IPS-18c (cell line): ENCODE measurements around the gene NTPCR.

Experiments
- H3K4me3 ChIP-seq: 2 replicates; pipeline ENCODE4 v1.7.0; 2013; ENCODE audit warnings: low read depth, mild to moderate bottlenecking, low read length, moderate library complexity; ENCODE audit not compliant: insufficient read depth
- H3K9me3 ChIP-seq: one replicate; pipeline ENCODE4 v1.6.1; 2013; ENCODE audit warnings: mild to moderate bottlenecking, low read length, moderate library complexity; ENCODE audit not compliant: control insufficient read depth, insufficient read depth

Gene NTPCR

GRCh38 chr1:232973652-232974611, 23.5 kb downstream of the NTPCR start:
- H3K9me3 ChIP-seq: no peaks in the 10 kb centered on the region
- no peak overlapping the region for H3K4me3 ChIP-seq

GRCh38 chr1:232974971-232975370, 24.6 kb downstream of the NTPCR start:
- Histone ChIP-seq H3K4me3 (no peak overlapping the region), H3K9me3 (no peaks in the 10 kb centered on the region)

- H3K9me3 ChIP-seq: no peaks in the 10 kb centered on the region
- H3K4me3 ChIP-seq: no peak overlapping the region
These were observed 27.8 kb downstream of the NTPCR start for GRCh38 chr1:232978091-232978634.

- H3K4me3 ChIP-seq: no peak overlapping the region
- no peaks in the 10 kb centered on the region for H3K9me3 ChIP-seq
These were observed 28.4 kb downstream of the NTPCR start for GRCh38 chr1:232978815-232979214.

GRCh38 chr1:232979558-232979957, 29.1 kb downstream of the NTPCR start:
- no peak overlapping the region for H3K4me3 ChIP-seq

GRCh38 chr1:232980355-232980978, 30.1 kb downstream of the NTPCR start:
- Histone ChIP-seq H3K9me3 (no peaks in the 10 kb centered on the region), H3K4me3 (no peak overlapping the region)

More at GRCh38 chr1:232979558-232979957, 29.1 kb downstream of the NTPCR start:
- no peaks in the 10 kb centered on the region for H3K9me3 ChIP-seq

GRCh38 chr1:232980986-232981560, 30.7 kb downstream of the NTPCR start:
- H3K9me3 ChIP-seq: no peaks in the 10 kb centered on the region
- H3K4me3 ChIP-seq: no peak overlapping the region

- Histone ChIP-seq H3K9me3 (no peaks in the 10 kb centered on the region), H3K4me3 (no peak overlapping the region)
These were observed 32.0 kb downstream of the NTPCR start for GRCh38 chr1:232982238-232982944.

GRCh38 chr1:232983375-232983774, 33.0 kb downstream of the NTPCR start:
- H3K4me3 ChIP-seq: no peak overlapping the region
- no peaks in the 10 kb centered on the region for H3K9me3 ChIP-seq

- Histone ChIP-seq H3K9me3 (no peaks in the 10 kb centered on the region), H3K4me3 (no peak overlapping the region)
These were observed 33.6 kb downstream of the NTPCR start for GRCh38 chr1:232983817-232984567.

GRCh38 chr1:232984577-232985425, 34.4 kb downstream of the NTPCR start:
- H3K4me3 ChIP-seq: no peak overlapping the region
- H3K9me3 ChIP-seq: peaks cover 2% of the 10 kb centered on the region

GRCh38 chr1:232985882-232986526, 35.6 kb downstream of the NTPCR start:
- Histone ChIP-seq H3K4me3 (no peak overlapping the region), H3K9me3 (peaks cover 2% of the 10 kb centered on the region)

- Histone ChIP-seq H3K4me3 (no peak overlapping the region), H3K9me3 (peaks cover 2% of the 10 kb centered on the region)
These were observed 36.1 kb downstream of the NTPCR start for GRCh38 chr1:232986527-232986922.

- Histone ChIP-seq H3K4me3 (no peak overlapping the region), H3K9me3 (peaks cover 2% of the 10 kb centered on the region)
These were observed 36.8 kb downstream of the NTPCR start for GRCh38 chr1:232987046-232987773.

- H3K9me3 ChIP-seq: peaks cover 2% of the 10 kb centered on the region
- H3K4me3 ChIP-seq: no peak overlapping the region
These were observed 37.3 kb downstream of the NTPCR start for GRCh38 chr1:232987774-232988140.
